Activated CD4-positive, alpha-beta T cell treated with anti-CD3 and anti-CD28 coated beads, Interleukin-2, amount 50 U/mL, for 48 hours (primary cell): ENCODE data around the gene CYP3A5.
"Not testable (repeated sequence)": the region's sequence is repeated elsewhere in the genome, so short reads cannot be mapped to it uniquely, and the experiment has no call there.

ENCODE experiments used
- DNase-seq, 2 experiments: peaks; one replicate each; pipeline ENCODE4 v3.0.0-alpha.2; 2020

CYP3A5 gene

DNA sequence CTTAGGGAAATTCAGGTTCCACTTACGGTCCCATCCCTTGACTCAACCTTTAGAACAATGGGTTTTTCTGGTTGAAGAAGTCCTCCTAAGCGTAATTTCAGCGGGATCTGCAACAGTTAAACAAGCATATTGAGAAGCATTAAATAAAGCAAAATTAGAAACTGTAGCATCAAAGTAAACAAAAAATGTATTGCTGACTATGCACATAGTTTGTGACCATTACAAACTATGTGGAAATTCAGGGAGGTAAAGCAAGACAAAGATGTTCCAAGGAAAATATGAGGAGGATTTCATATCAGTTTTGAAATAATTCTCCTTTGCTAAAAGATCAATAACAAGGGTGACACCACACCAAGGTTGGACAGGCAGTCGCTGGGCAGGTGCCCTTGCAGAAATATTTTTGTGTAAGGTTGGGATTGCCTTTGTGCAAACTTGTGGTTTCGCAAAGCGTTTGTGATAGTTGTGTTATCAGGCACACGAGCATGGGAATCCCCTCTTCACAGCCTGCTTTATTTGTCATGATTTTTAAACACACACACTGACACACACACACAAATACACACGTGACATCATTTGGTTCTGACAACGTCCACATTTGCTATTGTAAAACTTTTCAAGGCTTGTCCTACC is 5.4 kb upstream of the CYP3A5 start:
- DNase-seq, result no peak

- DNase-seq, result no peak
Measured at GRCh38 chr7:99679032-99679399, 780 bp downstream of the CYP3A5 start.

GRCh38 chr7:99677648-99678045 is 2.1 kb downstream of the CYP3A5 start:
- no peak for DNase-seq

DNA sequence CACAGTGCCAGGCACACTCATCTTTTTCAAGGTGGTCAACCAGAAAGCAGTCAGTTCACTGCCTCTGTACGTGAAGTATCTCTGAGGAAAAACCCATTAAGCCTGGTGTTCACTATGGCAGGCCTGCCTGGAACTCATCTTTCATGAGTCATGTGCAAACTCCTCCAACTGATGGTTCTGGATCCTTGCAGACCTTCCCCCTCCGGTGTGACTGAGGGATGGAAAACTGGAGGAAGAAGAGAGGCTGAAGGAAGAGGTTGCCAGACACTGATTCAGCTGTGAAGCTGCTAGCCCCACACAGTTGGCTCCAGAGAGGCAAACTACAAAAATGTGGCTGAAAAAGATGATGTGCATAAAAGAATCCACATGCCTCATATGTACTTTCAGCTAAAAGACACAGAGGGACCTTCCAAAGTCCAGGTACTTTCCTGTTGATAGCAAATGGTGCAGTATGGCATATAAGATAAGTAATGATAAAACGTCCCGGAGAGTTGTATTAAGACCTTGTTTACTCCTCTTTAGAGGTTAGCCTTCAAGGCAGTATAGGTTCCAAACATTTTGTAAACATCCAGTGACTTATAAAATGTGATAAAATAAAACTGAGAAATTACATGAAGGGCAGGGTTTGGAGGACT is 2.7 kb downstream of the CYP3A5 start:
- no peak for DNase-seq

GRCh38 chr7:99674995-99675742 is 4.6 kb downstream of the CYP3A5 start:
- DNase-seq, result no peak

GRCh38 chr7:99672573-99672972 is 7.2 kb downstream of the CYP3A5 start:
- no peak for DNase-seq

DNA sequence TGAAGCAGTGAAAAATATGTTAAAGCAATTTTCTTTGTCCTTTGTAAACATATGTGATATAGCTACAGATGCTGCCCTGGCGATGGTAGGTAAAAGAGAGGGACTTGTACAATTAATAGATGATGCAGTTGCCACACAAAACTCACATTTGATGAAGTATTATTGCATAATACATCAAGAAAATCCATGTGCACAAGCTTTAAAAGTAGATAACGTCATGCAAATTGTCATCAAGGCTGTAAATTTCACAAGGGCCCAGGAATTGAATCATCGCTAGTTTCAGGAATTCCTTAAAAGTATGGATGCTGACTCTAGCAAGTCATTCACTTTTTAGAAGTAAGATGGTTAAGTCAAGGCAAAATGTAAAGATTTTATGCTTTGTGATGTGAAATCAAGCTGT is 10.0 kb downstream of the CYP3A5 start:
- no peak for DNase-seq

DNA sequence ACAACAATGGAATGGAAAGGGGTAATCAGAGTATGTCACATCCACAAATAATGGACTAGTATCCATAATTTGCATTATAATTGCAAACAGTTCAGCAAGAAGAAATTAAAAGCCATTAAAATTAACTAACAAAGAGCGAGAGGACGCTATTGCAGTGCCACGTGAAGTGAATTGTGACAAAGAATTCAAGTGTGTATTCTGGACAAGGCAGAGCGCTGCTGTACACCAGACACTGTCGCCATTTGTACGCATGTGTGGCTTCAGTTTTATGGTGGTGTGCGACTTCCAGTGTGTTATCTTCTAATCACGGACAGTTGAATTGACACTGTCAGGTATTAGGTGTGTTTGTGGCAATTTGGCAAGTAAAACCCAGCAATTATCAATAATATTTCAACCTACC is 11.3 kb downstream of the CYP3A5 start:
- no peak for DNase-seq

GRCh38 chr7:99667179-99667578 is 12.6 kb downstream of the CYP3A5 start:
- DNase-seq, result no peak

DNA sequence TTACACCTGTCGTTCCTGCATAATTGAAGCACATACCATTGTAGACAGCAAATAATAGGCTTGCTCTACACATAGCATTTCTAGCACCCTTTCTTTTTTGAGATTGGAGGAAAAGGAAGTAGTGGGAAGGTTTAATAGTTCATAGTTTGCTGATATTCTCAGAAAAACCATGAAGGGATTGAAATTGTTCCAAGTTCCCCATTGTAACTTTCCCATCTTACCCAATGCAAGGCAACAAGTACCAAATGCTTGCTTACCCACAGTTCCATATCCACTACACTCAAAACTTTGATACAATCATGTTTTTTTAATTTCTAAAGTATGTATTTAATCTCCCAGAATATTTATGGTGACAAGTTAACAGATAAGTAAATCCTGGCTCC is 13.8 kb downstream of the CYP3A5 start:
- no peak for DNase-seq

- no peak for DNase-seq
Measured at GRCh38 chr7:99665312-99666012, 14.3 kb downstream of the CYP3A5 start.

DNA sequence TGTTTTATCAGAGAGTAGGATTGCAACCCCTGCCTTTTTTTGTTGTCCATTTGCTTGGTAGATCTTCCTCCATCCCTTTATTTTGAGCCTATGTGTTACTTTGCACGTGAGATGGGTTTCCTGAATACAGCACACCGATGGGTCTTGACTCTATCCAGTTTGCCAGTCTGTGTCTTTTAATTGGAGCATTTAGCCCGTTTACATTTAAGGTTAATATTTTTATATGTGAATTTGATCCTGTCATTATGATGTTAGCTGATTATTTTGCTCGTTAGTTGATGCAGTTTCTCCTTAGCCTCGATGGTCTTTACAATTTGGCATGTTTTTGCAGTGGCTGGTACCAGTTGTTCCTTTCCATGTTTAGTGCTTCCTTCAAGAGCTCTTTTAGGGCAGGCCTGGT is 21.9 kb downstream of the CYP3A5 start:
- DNase-seq, result not testable (repeated sequence)

- not testable (repeated sequence) for DNase-seq
Measured at GRCh38 chr7:99654626-99655025, 25.2 kb downstream of the CYP3A5 start.

GRCh38 chr7:99653754-99654153 is 26.0 kb downstream of the CYP3A5 start:
- no peak for DNase-seq

DNA sequence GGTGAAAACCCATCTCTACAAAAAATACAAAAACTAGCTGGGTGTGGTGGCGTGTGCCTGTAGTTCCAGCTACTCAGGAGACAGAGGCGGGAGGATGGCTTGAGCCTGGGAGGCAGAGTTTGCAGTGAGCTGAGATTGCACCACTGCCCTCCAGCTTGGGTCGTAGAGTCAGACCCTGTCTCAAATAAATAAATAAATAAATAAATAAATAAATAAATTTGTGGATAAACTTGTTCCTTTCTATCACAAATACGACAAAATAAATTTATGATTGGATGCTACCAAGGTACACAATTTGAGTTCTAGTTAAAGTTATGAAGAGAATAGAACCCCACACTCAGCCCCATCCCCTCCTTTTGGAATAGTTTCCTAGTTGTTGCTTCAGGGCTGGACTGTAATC is 26.5 kb downstream of the CYP3A5 start:
- DNase-seq, result not testable (repeated sequence)

GRCh38 chr7:99652671-99653070 is 27.1 kb downstream of the CYP3A5 start:
- no peak for DNase-seq

GRCh38 chr7:99651290-99651689 is 28.5 kb downstream of the CYP3A5 start:
- no peak for DNase-seq

DNA sequence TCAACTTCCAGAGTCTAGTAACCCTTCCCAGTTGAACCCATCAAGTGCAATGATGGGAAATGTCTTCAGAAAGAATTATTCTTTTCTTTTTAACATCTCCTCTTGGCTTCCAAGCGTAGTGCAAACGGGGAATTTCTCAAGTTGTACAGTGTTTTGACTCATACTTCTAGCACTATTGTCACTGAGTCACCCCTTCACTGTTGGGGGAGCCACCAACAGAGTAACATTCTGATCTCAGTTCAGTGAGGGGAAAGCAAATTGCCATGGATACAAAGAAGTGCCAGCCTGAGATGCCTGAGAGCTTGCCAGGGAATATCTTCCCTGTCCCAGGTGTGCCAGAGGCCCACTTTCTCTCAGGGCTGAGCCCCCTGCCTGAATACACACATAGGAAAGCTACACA is 31.0 kb downstream of the CYP3A5 start:
- DNase-seq, result no peak

- no peak for DNase-seq
Measured at GRCh38 chr7:99645590-99645989, 34.2 kb downstream of the CYP3A5 start.

GRCh38 chr7:99644431-99644830 is 35.4 kb downstream of the CYP3A5 start:
- no peak for DNase-seq

GRCh38 chr7:99643464-99643863 is 36.3 kb downstream of the CYP3A5 start:
- no peak for DNase-seq

DNA sequence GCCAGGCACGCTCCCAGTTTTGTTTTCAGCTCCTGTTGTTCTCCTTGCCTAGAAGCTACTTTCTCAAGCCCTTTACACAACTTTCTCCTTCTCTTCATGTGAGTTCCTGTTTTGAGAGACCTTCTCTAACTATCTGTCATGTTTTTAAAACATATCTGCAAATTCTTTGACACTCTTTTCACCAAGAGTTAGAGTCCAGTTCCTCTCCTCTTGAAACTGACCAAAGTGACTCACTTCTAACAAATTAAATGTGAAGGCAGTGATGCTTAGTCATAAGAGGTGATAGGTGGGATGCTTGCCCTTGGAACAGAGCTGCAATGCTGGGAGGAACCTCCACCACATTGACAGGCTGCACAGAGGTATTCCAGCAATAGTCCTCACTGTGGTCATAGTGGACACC is 37.8 kb downstream of the CYP3A5 start:
- no peak for DNase-seq

DNA sequence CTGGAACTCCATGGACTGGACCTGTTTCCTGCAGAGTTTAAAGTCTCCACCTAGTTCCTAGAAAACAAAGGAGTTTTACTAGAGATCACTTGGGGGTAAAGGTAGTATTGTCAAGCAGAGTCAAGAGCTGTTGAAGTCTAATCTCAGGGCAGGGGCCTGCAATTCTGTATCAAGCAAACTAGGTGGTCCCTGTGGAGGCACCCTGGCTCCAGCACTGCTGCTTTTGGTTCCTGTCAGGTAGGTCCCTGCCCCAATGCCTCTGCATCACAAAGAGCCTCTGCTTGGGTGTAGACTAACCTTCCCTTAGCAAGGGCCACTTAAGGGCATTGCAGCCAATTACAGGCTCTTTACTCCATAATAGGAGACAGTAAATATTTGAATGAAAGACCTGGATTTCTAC is 40.5 kb downstream of the CYP3A5 start:
- DNase-seq, result no peak

DNA sequence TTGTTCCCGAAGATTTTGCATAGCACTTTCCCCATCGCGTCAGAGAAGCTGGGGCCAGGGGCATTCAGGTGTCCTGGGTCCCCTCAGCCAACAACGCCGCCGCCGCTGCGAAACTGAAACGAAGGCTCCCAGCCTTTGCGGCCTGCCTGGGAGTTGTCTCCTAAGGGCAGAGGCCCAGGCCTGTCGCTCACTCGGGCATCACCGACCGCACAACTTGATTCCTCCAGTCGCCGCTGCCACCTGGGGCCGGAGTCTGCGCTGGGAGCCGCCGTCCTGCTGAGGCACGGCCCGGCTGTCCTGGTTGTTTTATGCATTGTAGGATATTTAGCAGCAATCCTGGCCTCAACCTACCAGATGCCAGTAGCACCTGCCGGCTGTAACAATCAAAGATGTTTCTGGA is 41.1 kb downstream of the CYP3A5 start:
- no peak for DNase-seq
